ENCODE measurements around the gene PGM2. TPM values are rescaled to one million over a fixed set of nuclear protein-coding genes. Genes with fewer than 3 reads are reported as not detected.
A peak's percentile ranks its signal among the peaks of the same experiment; 100 is the strongest.

PGM2 gene
- total RNA-seq, 6 donors from 2014 or later: 11.1 to 30.6 (median 14.1) TPM

GRCh38 chr4:37797374-37797773, 29.1 kb upstream of the PGM2 start:
- H3K27me3 ChIP-seq: no peaks in the 10 kb centered on the region
- peak in 1 of 2 donors; percentile 19 for ATAC-seq (ENCODE audit: low FRiP score in 2 of 2)
- TF ChIP-seq POLR2AphosphoS5 (IDR thresholded peaks at IDR 0.05) (no peak), POLR2A (IDR thresholded peaks at IDR 0.05) (no peak), EP300 (IDR thresholded peaks at IDR 0.05) (no peak), CTCF (IDR thresholded peaks at IDR 0.05) (no peak)
- H3K4me1 ChIP-seq: no peaks in the 10 kb centered on the region
- no peaks in the 10 kb centered on the region for H3K36me3 ChIP-seq
- no peaks in the 10 kb centered on the region for H3K9me3 ChIP-seq
- no peak overlapping the region for H3K27ac ChIP-seq
- WGBS, 2 donors: 69 to 88% methylated on average over 2 of the region's 2 CpGs
- no peak for DNase-seq
- H3K4me3 ChIP-seq: no peak overlapping the region

- Histone ChIP-seq H3K9me3 (no peaks in the 10 kb centered on the region), H3K4me1 (no peaks in the 10 kb centered on the region), H3K27ac (no peak overlapping the region), H3K27me3 (no peaks in the 10 kb centered on the region), H3K36me3 (no peaks in the 10 kb centered on the region), H3K4me3 (no peak overlapping the region)
- 89 to 95% methylated on average over 2 of the region's 2 CpGs for WGBS, 2 donors
- no peak for ATAC-seq (ENCODE audit: low FRiP score in 2 of 2)
- DNase-seq: no peak
- TF ChIP-seq POLR2AphosphoS5 (IDR thresholded peaks at IDR 0.05): no peak
- TF ChIP-seq EP300 (IDR thresholded peaks at IDR 0.05): no peak
- no peak for TF ChIP-seq POLR2A (IDR thresholded peaks at IDR 0.05)
These were observed 28.6 kb upstream of the PGM2 start for GRCh38 chr4:37797923-37798322.

- TF ChIP-seq POLR2AphosphoS5 (IDR thresholded peaks at IDR 0.05) (no peak), EP300 (IDR thresholded peaks at IDR 0.05) (no peak), POLR2A (IDR thresholded peaks at IDR 0.05) (no peak), CTCF (IDR thresholded peaks at IDR 0.05) (no peak)
- no peaks in the 10 kb centered on the region for H3K27me3 ChIP-seq
- no peak overlapping the region for H3K4me3 ChIP-seq
- no peaks in the 10 kb centered on the region for H3K36me3 ChIP-seq
- ATAC-seq (ENCODE audit: low FRiP score in 2 of 2) (no peak), DNase-seq (no peak)
- H3K27ac ChIP-seq: no peak overlapping the region
- no peaks in the 10 kb centered on the region for H3K9me3 ChIP-seq
- H3K4me1 ChIP-seq: no peaks in the 10 kb centered on the region
These were observed 27.9 kb upstream of the PGM2 start for GRCh38 chr4:37798616-37799015.

DNA sequence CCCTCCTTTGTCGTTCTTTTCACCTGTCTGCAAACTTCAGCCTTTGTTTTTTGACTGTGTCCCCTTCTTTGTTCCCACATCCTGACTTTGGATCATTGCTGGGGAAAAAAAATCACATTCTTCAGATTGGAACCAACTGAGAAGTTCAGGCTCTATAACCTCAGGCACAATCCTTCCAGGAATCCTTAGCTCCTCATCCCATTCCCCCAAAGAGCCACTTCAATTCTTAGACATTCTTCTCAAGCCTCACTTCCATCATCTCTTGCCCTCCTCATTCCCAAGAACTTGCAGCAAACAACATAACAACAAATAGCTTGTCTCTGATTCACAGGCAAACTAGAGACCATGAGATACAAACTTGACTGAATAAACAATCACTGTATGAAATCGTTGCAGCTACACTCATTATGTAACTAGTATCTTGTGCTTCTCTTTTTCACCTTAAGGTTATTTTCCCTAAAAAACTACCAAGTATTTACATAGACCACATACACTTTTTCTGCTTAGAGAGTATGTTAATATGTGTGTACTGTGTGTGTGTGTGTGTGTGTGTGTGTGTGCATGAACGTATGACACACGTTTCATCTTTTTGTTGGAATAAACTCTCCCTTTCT, 26.4 kb upstream of the PGM2 start:
- Histone ChIP-seq H3K9me3 (no peaks in the 10 kb centered on the region), H3K4me1 (no peaks in the 10 kb centered on the region), H3K36me3 (no peaks in the 10 kb centered on the region), H3K27me3 (no peaks in the 10 kb centered on the region), H3K4me3 (no peak overlapping the region), H3K27ac (no peak overlapping the region)
- DNase-seq (no peak), ATAC-seq (ENCODE audit: low FRiP score in 2 of 2) (no peak)
- no peak for TF ChIP-seq POLR2A (IDR thresholded peaks at IDR 0.05)
- no peak for TF ChIP-seq POLR2AphosphoS5 (IDR thresholded peaks at IDR 0.05)
- no peak for TF ChIP-seq EP300 (IDR thresholded peaks at IDR 0.05)
- no peak for TF ChIP-seq CTCF (IDR thresholded peaks at IDR 0.05)
- 39 to 72% methylated on average over 4 of the region's 4 CpGs for WGBS, 2 donors

- TF ChIP-seq CTCF (IDR thresholded peaks at IDR 0.05) (peak in 5 of 6 experiments; percentile 29 to 71 (median 50)), POLR2AphosphoS5 (IDR thresholded peaks at IDR 0.05) (no peak), EP300 (IDR thresholded peaks at IDR 0.05) (no peak), POLR2A (IDR thresholded peaks at IDR 0.05) (no peak)
- ATAC-seq (ENCODE audit: low FRiP score in 2 of 2): peak; percentile 70 to 75
These were observed 24.3 kb upstream of the PGM2 start for GRCh38 chr4:37802068-37802666.

More at GRCh38 chr4:37802068-37802666, 24.3 kb upstream of the PGM2 start:
- no peaks in the 10 kb centered on the region for H3K27me3 ChIP-seq
- no peak overlapping the region for H3K4me3 ChIP-seq
- no peaks in the 10 kb centered on the region for H3K9me3 ChIP-seq
- no peak overlapping the region for H3K27ac ChIP-seq
- 34 to 43% methylated on average over 4 of the region's 4 CpGs for WGBS, 2 donors
- H3K4me1 ChIP-seq: no peaks in the 10 kb centered on the region
- peak in 1 of 2 donors; percentile 77 for DNase-seq
- H3K36me3 ChIP-seq: no peaks in the 10 kb centered on the region

Data from upper lobe of left lung (tissue), 6 donors.